ACHN (cell line): ENCODE results near the gene ATXN10.

Source experiments
- DNase-seq: peaks from one replicate; pipeline ENCODE4 v3.0.0-alpha.2; 2015
- in situ Hi-C: cut with HindIII; loops from 2 replicates; pipeline ENCODE4 v1.10.0; 2017; ENCODE audit warnings: low sequenced_read_pairs, low pct_ligation_motif_present, low pct_unique_long_range_greater_than_20kb

Gene ATXN10

GRCh38 chr22:45770506-45770905 is 98.9 kb downstream of the ATXN10 start:
- no peak for DNase-seq
- in situ Hi-C loops = no loop called here

GRCh38 chr22:45771057-45771456 is 99.4 kb downstream of the ATXN10 start:
- in situ Hi-C loops = no loop called here
- DNase-seq = no peak

DNA sequence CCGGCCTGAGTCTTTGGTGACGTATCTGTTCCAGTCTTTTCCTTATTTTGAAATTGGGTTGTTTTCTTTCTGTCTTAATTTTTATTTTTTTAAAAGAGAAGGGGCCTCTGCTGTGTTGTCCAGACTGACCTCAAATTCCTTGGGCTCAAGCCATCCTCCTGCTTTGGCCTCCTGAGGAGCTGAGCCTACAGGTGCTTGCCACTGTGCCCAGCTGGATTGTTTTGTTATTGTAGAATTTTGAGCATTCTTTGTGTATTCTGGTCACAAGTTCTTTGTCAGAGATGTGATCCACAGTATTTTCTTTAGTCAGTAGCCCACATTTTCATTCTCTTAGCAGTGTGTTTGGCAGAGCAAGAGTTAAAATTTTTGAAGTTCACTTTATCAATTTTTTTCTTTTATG is 100.1 kb downstream of the ATXN10 start:
- no peak for DNase-seq
- in situ Hi-C loops = no loop called here

DNA sequence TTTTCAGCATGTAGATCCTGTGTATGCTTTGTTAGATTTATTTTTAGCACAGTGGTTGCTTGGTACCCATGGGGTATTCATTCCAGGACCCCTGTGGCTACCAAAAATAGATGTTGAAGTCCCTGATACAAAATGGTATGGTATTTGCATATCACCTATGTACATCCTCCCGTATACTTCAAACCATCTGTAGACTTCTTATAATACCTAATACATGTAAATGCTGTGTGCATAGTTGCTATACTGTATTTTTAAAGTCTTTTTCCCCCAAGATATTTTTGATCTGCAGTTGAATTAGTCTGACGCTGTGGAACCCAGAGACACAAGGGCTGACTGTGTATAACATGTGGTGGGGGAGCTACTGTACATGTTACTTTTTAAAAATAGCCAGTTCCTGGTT is 101.1 kb downstream of the ATXN10 start:
- in situ Hi-C loops = no loop called here
- DNase-seq = no peak

- no peak for DNase-seq
- in situ Hi-C loops = no loop called here
These were observed 102.5 kb downstream of the ATXN10 start for GRCh38 chr22:45774001-45774670.

DNA sequence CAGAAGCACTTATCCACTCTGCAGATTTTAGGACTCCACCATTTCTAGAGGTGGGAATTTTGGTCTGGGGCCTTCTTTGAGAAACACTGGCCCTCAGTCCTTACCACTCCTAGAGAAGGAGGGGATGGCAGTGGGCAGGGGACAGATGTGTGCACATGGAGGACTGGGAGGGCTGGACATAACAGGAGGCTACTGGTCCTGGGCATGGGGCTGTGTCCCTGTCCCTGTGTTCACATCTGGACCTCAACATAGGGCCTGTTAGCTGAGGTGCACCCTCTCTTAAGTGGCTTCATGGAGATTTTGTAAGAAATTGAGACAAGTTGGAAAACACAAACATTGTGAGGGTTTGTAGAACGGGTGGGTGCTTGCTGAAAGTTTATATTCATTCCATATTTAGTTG is 103.4 kb downstream of the ATXN10 start:
- in situ Hi-C loops = no loop called here
- DNase-seq = no peak

DNA sequence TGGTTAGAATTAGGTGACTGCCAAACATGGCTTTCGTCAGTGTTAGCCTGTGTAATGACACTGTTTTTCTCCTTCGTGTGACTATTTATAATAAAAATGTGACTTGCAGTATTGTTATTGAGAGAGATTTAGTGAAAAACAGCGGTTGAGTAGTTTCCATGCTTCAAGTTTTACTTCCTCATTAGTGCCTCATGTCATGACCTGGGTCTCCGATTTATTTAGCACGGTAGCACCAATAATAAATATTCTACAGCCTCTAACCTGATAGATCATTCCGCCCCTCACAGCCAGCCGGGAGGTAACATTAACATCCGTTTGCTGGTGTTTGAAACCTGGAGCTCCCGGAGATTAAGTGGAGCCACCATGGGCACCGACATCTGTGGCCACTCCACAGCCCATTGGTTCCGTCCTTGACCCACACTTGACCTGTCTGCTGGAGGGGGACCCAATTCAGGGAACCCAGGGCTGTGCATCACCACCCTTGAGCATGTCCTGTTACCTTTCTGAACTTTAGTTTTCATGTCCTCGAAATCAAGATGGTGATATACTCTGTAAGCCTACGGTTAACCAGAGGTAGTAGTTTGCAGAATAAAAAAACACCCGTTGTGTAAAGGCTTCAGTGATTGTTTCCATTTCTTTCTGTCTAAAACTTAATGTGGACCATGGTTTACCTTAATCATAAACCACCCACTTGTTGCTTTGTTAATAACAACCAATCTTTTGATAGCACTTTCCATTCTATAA is 104.1 kb downstream of the ATXN10 start:
- in situ Hi-C loops = no loop called here
- DNase-seq = no peak

DNA sequence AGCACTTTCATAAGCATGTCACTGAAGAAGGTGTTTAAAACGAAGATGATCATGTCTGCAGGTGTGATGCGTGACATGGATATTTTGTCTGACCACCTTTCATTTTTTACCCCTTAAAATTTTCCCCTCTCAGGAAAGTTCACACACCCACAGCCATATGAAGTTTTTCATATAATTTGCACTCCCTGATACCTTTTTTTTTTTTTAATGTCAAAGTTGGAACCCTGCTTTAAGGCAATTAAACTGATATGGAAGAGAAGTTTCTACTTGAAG is 104.6 kb downstream of the ATXN10 start:
- no peak for DNase-seq
- in situ Hi-C loops = no loop called here

GRCh38 chr22:45777046-45777851 is 105.6 kb downstream of the ATXN10 start:
- in situ Hi-C loops = no loop called here
- peak; percentile 77 for DNase-seq

GRCh38 chr22:45777852-45778375 is 106.3 kb downstream of the ATXN10 start:
- no peak for DNase-seq
- in situ Hi-C loops = no loop called here

DNA sequence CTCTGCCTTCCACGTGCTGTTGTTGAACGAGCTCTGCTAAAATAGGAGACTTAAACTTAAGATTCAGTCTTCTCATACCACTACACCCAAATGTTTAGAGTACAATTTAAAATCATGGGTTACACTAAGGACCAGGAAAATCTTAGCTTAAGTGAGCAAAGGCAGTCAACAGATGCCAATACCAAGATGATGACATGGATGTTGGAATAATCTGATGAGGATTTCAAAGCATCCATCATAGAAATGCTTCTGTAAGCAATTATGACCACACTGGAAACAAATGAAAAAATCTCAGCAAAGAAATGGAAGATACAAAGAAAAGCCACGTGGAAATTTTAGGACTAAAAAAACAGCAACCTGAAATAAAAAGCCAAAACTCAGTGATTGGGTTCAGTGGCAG is 109.8 kb downstream of the ATXN10 start:
- no peak for DNase-seq
- in situ Hi-C loops = no loop called here

- in situ Hi-C loops = no loop called here
- no peak for DNase-seq
These were observed 110.3 kb downstream of the ATXN10 start for GRCh38 chr22:45781966-45782365.

- no peak for DNase-seq
- in situ Hi-C loops = no loop called here
These were observed 111.4 kb downstream of the ATXN10 start for GRCh38 chr22:45783021-45783420.

DNA sequence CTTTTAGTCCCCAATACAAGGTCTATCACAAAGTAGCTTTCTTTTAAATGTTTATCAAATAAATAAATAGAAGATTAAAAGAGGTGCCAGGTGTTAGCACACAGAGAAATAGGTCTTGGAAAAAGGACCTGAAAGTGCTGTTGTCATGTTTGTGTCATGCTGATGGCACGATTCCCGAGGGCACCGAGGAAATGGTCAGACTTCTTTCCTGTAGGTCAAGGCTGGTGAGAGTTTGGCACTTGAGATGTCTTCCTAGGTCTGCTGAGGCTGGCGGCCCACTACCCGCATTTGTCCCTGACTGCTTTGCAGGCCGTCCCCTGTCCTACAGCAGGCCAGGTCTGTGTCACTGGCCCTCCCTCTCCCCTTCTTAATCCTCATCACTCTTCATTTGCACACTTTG is 112.1 kb downstream of the ATXN10 start:
- DNase-seq = no peak
- in situ Hi-C loops = no loop called here

- DNase-seq = peak; percentile 61
- in situ Hi-C loops = no loop called here
These were observed 113.0 kb downstream of the ATXN10 start for GRCh38 chr22:45784357-45785277.

DNA sequence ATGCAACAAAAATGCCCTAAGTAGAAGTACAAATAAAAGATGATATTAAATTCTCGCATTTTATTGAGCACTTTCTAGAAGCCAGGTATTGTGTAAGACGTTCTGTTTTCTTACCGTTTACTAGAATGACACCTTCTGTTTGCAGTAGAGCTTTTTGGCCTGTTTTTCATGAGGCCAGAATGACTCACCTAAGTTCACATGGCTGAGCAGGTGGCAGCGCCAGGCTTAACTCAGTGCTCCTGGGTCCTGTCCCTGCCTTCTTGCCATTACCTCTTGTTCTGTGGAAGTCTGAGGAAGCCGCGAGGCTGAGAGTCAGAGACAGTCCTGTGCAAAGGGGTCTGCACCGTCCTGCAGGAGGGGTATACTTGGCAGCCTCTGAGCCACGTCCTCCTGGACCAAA is 113.8 kb downstream of the ATXN10 start:
- in situ Hi-C loops = no loop called here
- DNase-seq = peak; percentile 52

DNA sequence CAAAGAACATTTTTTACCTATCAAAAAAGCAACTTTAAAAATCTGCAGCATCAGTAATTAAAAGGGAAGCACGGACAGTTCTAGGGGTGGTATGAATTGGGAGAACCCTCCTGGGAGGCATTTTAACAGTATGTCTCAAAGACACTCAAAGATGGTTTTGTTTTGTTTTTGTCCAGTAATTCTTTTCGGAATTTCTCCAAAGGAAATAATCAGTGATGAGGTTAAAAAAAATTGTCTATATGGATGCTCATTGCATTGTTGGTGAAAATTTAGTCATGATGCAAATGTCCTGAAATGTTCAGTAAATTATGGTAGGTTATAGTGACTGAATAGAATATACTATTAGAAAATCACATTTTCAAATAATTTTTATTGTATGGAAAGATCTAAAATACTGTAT is 115.1 kb downstream of the ATXN10 start:
- in situ Hi-C loops = no loop called here

GRCh38 chr22:45787759-45788158 is 116.1 kb downstream of the ATXN10 start:
- in situ Hi-C loops = no loop called here
- no peak for DNase-seq

More for the DNA sequence above, 115.1 kb downstream of the ATXN10 start:
- DNase-seq = no peak

DNA sequence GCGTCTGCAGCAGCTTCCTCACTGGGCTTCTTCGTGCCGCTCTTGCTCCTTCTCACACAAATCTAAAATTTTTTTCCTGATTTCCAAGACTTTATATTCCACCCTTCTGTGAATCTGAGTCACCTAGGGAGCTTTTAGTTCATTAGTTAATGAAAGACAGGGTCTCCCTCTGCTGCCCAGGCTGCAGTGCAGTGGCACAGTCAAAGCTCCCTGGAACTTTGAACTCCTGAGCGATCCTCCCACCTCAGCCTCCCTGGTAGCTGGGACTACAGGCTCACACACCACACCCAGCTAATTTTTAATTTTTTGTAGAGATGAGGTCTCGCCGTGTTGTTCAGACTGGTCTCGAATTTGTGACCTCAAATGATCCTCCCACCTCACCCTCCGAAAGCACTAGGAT is 116.9 kb downstream of the ATXN10 start:
- in situ Hi-C loops = no loop called here
- no peak for DNase-seq
